K562 (cell line): ENCODE results near the gene COX6B2.

Experiments used
- PRDM10 ChIP-seq: fragments of 450-650 bp; IDR thresholded peaks from 2 replicates; pipeline ENCODE4 v1.6.1; 2018; ENCODE audit not compliant: partially characterized antibody
- ZNF395 ChIP-seq: fragments of 200-800 bp; sonication (Bioruptor generic); IDR thresholded peaks from 2 replicates; pipeline ENCODE4 v1.6.1; 2017; ENCODE audit warnings: missing genetic modification characterization, missing compliant biosample characterization

- TF ChIP-seq ZNF395 (no peak), PRDM10 (no peak)
Measured at GRCh38 chr19:55362990-55363716, 8.6 kb upstream of the COX6B2 start, which contains the start of gene GARIN5B.
